HepG2 (cell line): ENCODE data around the gene PPARA. TPM values are rescaled to one million over a fixed set of nuclear protein-coding genes. Genes with fewer than 3 reads are reported as not detected.
A peak's percentile ranks its signal among the peaks of the same experiment; 100 is the strongest.

Source experiments
- ATF1 ChIP-seq: IDR thresholded peaks from 2 replicates; pipeline ENCODE4 v1.6.1; 2016; ENCODE audit warnings: mild to moderate bottlenecking, control low read depth
- EZH2 ChIP-seq: conservative IDR thresholded peaks from 2 replicates; pipeline ENCODE4 v1.6.1; 2012; ENCODE audit warnings: mild to moderate bottlenecking, low read depth, low read length, moderate library complexity
- NFYC ChIP-seq: IDR thresholded peaks from 2 replicates; pipeline ENCODE4 v1.6.1; 2016; ENCODE audit warnings: missing genetic modification reagents, missing compliant biosample characterization
- NONO ChIP-seq, 2 experiments: fragments of 450-650 bp in 1 of 2; sonication (generic) in 1 of 2; formaldehyde crosslinking in 1 of 2; IDR thresholded peaks in 1 of 2; conservative IDR thresholded peaks in 1 of 2; 2 replicates each; pipeline versions ENCODE4 v1.6.1 to v1.8.0; 2017 to 2022; ENCODE audit warnings: mild to moderate bottlenecking in 1 of 2, missing genetic modification reagents in 1 of 2, moderate library complexity in 1 of 2
- POLR2AphosphoS2 ChIP-seq: IDR thresholded peaks from 2 replicates; pipeline ENCODE4 v1.6.1; 2011; ENCODE audit warnings: low read depth, low read length, improper control_type of control experiment
- REST ChIP-seq, 2 experiments: IDR thresholded peaks; 2 replicates each; pipeline ENCODE4 v1.6.1; 2011 to 2012; ENCODE audit warnings: low read length in 2 of 2, borderline replicate concordance in 1 of 2, low read depth in 1 of 2, mild to moderate bottlenecking in 1 of 2, moderate library complexity in 1 of 2
- ZBTB21 ChIP-seq: sonication (generic); formaldehyde crosslinking; IDR thresholded peaks from 2 replicates; pipeline ENCODE4 v1.4.0; 2020; ENCODE audit warnings: missing genetic modification reagents
- ZC3H13 ChIP-seq: sonication (generic); formaldehyde crosslinking; IDR thresholded peaks from 2 replicates; pipeline ENCODE4 v1.8.1; 2023; ENCODE audit warnings: mild to moderate bottlenecking, missing genetic modification reagents, moderate library complexity
- ZFY ChIP-seq: sonication (generic); formaldehyde crosslinking; IDR thresholded peaks from 2 replicates; pipeline ENCODE4 v1.4.0; 2020; ENCODE audit warnings: missing genetic modification reagents
- ZNF253 ChIP-seq: sonication (generic); formaldehyde crosslinking; IDR thresholded peaks from 2 replicates; pipeline ENCODE4 v1.8.0; 2022; ENCODE audit warnings: mild to moderate bottlenecking, missing genetic modification reagents, borderline replicate concordance
- ZNF547 ChIP-seq: sonication (generic); formaldehyde crosslinking; IDR thresholded peaks from 2 replicates; pipeline ENCODE4 v1.5.1; 2020; ENCODE audit warnings: mild to moderate bottlenecking, missing genetic modification reagents
- ZNF598 ChIP-seq: sonication (generic); formaldehyde crosslinking; IDR thresholded peaks from 2 replicates; pipeline ENCODE4 v1.5.1; 2020; ENCODE audit warnings: mild to moderate bottlenecking, missing genetic modification reagents, borderline replicate concordance
- ZNF878 ChIP-seq: sonication (generic); formaldehyde crosslinking; IDR thresholded peaks from 2 replicates; pipeline ENCODE4 v1.8.1; 2023; ENCODE audit warnings: mild to moderate bottlenecking, missing genetic modification reagents, moderate library complexity
- polyA plus RNA-seq, 8 experiments: library from polyadenylated mRNA; depleted of rRNA in 3 of 8; stranded (reverse) in 7 of 8; unstranded in 1 of 8; fragments of >200 nt; fragmentation: Illumina TruSeq in 4 of 8; extraction: Trizol in 4 of 8; gene quantifications; 2 replicates each; pipeline versions ENCODE4 v1.2.1 to v1.2.3, GENCODE V29; 2011 to 2016; ENCODE audit warnings: low read depth in 4 of 8, missing spikeins in 1 of 8, mixed read lengths in 1 of 8; ENCODE audit not compliant: insufficient read depth in 1 of 8
- total RNA-seq, 5 experiments: library from RNA; depleted of rRNA; stranded (reverse); fragments of >200 nt; fragmentation: Illumina TruSeq; extraction: Trizol; gene quantifications; 2 replicates each; pipeline ENCODE4 v1.2.3, GENCODE V29; 2016; ENCODE audit warnings: low read depth in 1 of 5
- TF ChIP-seq, protein P1 (sequence below): IDR thresholded peaks from 2 replicates; pipeline ENCODE4 v1.6.1; 2016; ENCODE audit warnings: control low read depth
- TF ChIP-seq, protein P2 (sequence below): sonication (generic); formaldehyde crosslinking; IDR thresholded peaks from 2 replicates; pipeline ENCODE4 v1.4.0; 2020; ENCODE audit warnings: mild to moderate bottlenecking, missing genetic modification reagents
- TF ChIP-seq, protein P3 (sequence below): sonication (generic); formaldehyde crosslinking; IDR thresholded peaks from 2 replicates; pipeline ENCODE4 v1.4.0; 2020; ENCODE audit warnings: missing genetic modification reagents
- TF ChIP-seq, protein P4 (sequence below): sonication (generic); formaldehyde crosslinking; IDR thresholded peaks from 2 replicates; pipeline ENCODE4 v1.4.0; 2020; ENCODE audit warnings: mild to moderate bottlenecking, missing genetic modification reagents, borderline replicate concordance

PPARA gene
- total and polyA plus RNA-seq, 2 of the 13 experiments (the other 11 are each of a cell fraction or from before 2014, with no cell fraction given), result 18.2 to 24.7 TPM

GRCh38 chr22:46267431-46268279, 117.3 kb downstream of the PPARA start, which contains the start of gene TTC38 (continued):
- TF ChIP-seq, protein P1, sequence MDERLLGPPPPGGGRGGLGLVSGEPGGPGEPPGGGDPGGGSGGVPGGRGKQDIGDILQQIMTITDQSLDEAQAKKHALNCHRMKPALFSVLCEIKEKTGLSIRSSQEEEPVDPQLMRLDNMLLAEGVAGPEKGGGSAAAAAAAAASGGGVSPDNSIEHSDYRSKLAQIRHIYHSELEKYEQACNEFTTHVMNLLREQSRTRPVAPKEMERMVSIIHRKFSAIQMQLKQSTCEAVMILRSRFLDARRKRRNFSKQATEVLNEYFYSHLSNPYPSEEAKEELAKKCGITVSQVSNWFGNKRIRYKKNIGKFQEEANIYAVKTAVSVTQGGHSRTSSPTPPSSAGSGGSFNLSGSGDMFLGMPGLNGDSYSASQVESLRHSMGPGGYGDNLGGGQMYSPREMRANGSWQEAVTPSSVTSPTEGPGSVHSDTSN (CRISPR knock-in tag), result no peak
- TF ChIP-seq, protein P2, sequence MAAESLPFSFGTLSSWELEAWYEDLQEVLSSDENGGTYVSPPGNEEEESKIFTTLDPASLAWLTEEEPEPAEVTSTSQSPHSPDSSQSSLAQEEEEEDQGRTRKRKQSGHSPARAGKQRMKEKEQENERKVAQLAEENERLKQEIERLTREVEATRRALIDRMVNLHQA, result no peak
- peak; percentile 90; the same call in 1 of the 2 replicates for TF ChIP-seq ZFY
- TF ChIP-seq, protein P3, sequence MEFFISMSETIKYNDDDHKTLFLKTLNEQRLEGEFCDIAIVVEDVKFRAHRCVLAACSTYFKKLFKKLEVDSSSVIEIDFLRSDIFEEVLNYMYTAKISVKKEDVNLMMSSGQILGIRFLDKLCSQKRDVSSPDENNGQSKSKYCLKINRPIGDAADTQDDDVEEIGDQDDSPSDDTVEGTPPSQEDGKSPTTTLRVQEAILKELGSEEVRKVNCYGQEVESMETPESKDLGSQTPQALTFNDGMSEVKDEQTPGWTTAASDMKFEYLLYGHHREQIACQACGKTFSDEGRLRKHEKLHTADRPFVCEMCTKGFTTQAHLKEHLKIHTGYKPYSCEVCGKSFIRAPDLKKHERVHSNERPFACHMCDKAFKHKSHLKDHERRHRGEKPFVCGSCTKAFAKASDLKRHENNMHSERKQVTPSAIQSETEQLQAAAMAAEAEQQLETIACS (CRISPR knock-in tag), result peak; percentile 45
- peak; percentile 83 for TF ChIP-seq ZC3H13 (CRISPR knock-in tag)
- no peak for TF ChIP-seq EZH2
- 0 out of 2 replicates have a peak, but pooled peaks have one; percentile 16 for TF ChIP-seq ZBTB21 (CRISPR knock-in tag)
- TF ChIP-seq, protein P4, sequence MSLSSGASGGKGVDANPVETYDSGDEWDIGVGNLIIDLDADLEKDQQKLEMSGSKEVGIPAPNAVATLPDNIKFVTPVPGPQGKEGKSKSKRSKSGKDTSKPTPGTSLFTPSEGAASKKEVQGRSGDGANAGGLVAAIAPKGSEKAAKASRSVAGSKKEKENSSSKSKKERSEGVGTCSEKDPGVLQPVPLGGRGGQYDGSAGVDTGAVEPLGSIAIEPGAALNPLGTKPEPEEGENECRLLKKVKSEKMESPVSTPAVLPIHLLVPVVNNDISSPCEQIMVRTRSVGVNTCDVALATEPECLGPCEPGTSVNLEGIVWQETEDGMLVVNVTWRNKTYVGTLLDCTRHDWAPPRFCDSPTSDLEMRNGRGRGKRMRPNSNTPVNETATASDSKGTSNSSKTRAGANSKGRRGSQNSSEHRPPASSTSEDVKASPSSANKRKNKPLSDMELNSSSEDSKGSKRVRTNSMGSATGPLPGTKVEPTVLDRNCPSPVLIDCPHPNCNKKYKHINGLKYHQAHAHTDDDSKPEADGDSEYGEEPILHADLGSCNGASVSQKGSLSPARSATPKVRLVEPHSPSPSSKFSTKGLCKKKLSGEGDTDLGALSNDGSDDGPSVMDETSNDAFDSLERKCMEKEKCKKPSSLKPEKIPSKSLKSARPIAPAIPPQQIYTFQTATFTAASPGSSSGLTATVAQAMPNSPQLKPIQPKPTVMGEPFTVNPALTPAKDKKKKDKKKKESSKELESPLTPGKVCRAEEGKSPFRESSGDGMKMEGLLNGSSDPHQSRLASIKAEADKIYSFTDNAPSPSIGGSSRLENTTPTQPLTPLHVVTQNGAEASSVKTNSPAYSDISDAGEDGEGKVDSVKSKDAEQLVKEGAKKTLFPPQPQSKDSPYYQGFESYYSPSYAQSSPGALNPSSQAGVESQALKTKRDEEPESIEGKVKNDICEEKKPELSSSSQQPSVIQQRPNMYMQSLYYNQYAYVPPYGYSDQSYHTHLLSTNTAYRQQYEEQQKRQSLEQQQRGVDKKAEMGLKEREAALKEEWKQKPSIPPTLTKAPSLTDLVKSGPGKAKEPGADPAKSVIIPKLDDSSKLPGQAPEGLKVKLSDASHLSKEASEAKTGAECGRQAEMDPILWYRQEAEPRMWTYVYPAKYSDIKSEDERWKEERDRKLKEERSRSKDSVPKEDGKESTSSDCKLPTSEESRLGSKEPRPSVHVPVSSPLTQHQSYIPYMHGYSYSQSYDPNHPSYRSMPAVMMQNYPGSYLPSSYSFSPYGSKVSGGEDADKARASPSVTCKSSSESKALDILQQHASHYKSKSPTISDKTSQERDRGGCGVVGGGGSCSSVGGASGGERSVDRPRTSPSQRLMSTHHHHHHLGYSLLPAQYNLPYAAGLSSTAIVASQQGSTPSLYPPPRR (CRISPR knock-in tag), result peak; percentile 87
- TF ChIP-seq ZNF878, result peak; percentile 68; the same call in 1 of the 2 replicates
- TF ChIP-seq ATF1, result no peak
- no peak for TF ChIP-seq ZNF598 (CRISPR knock-in tag)
- TF ChIP-seq POLR2AphosphoS2, result no peak
- no peak; a peak in 1 of 4 replicates for TF ChIP-seq REST (IDR thresholded peaks at IDR 0.05; ENCODE audit: borderline replicate concordance in 1 of 2, low read depth in 1 of 2, low read length in 2 of 2)
- no peak for TF ChIP-seq NONO (IDR thresholded peaks at IDR 0.05)
- TF ChIP-seq NONO (CRISPR knock-in tag; conservative IDR thresholded peaks at IDR 0.05), result peak; percentile 89
- TF ChIP-seq NFYC (CRISPR knock-in tag), result peak; percentile 57; the same call in 1 of the 2 replicates
- peak; percentile 74; the same call in 1 of the 2 replicates for TF ChIP-seq ZNF253 (CRISPR knock-in tag)
- peak; percentile 64 for TF ChIP-seq ZNF547 (CRISPR knock-in tag)
